GM21423 (cell line): Measurements from ENCODE around the gene ARHGAP20.

ENCODE experiments used
- ATAC-seq: cut with Tn5 transposase; IDR thresholded peaks from one replicate; pipeline ENCODE4 v1.9.1; 2021; ENCODE audit warnings: mild to moderate bottlenecking, moderate library complexity; ENCODE audit not compliant: unreplicated experiment

Gene ARHGAP20

GRCh38 chr11:110530900-110531741 lies 181.1 kb downstream of the ARHGAP20 start:
- no peak for ATAC-seq

- ATAC-seq: no peak
Observed at GRCh38 chr11:110529043-110529442, 183.2 kb downstream of the ARHGAP20 start.

- ATAC-seq: no peak
Observed at GRCh38 chr11:110527146-110527545, 185.1 kb downstream of the ARHGAP20 start.
